Vagina (tissue), 2 donors: ENCODE results near the gene GPR55.

ENCODE experiments used
- CTCF ChIP-seq, 3 experiments: fragments of 450-650 bp in 2 of 3; fragments of 200-600 bp in 1 of 3; sonication (generic) in 1 of 3; IDR thresholded peaks; one replicate each; pipeline ENCODE4 v1.5.1; 2017 to 2019; ENCODE audit warnings: antibody characterized with exemption in 3 of 3, mild to moderate bottlenecking in 2 of 3, moderate library complexity in 2 of 3
- POLR2A ChIP-seq, 2 donors: fragments of 450-650 bp; IDR thresholded peaks; one replicate each; pipeline ENCODE4 v1.6.1; 2017; ENCODE audit warnings: antibody characterized with exemption in 2 of 2, mild to moderate bottlenecking in 2 of 2, moderate library complexity in 2 of 2
- POLR2AphosphoS5 ChIP-seq, 2 donors: sonication (generic); formaldehyde crosslinking; IDR thresholded peaks; one replicate each; pipeline ENCODE4 v1.9.0; 2017; ENCODE audit warnings: antibody characterized with exemption in 2 of 2, mild to moderate bottlenecking in 2 of 2, low read depth in 1 of 2; ENCODE audit not compliant: insufficient read depth in 1 of 2

- TF ChIP-seq CTCF (IDR thresholded peaks at IDR 0.05) (no peak), POLR2A (IDR thresholded peaks at IDR 0.05) (no peak), POLR2AphosphoS5 (IDR thresholded peaks at IDR 0.05; ENCODE audit: insufficient read depth in 1 of 2, low read depth in 1 of 2) (no peak)
Observed at GRCh38 chr2:230872968-230873660, 51.9 kb downstream of the GPR55 start.
